GM23248 (cell line): ENCODE data around the gene RAD52. TPM values are rescaled to one million over a fixed set of nuclear protein-coding genes. Genes with fewer than 3 reads are reported as not detected.

Source experiments
- DNase-seq: peaks from one replicate; pipeline ENCODE4 v3.0.0-alpha.2; 2015
- H2AFZ ChIP-seq: fragments of 200-600 bp; sonication (generic); 2 replicates; pipeline ENCODE4 v1.6.1; 2016; ENCODE audit warnings: antibody characterized with exemption
- H3F3A ChIP-seq: fragments of 200-600 bp; sonication (generic); 2 replicates; pipeline ENCODE4 v1.6.1; 2016; ENCODE audit warnings: mild to moderate bottlenecking, antibody characterized with exemption, mixed run types; ENCODE audit not compliant: insufficient read depth
- H3K27ac ChIP-seq: fragments of 200-600 bp; sonication (generic); 2 replicates; pipeline ENCODE4 v1.5.1; 2016; ENCODE audit warnings: mild to moderate bottlenecking
- H3K27me3 ChIP-seq: fragments of 200-600 bp; sonication (generic); replicated peaks from 2 replicates; pipeline ENCODE4 v1.6.1; 2016; ENCODE audit warnings: mild to moderate bottlenecking; ENCODE audit not compliant: insufficient read depth
- H3K36me3 ChIP-seq: fragments of 200-600 bp; sonication (generic); 2 replicates; pipeline ENCODE4 v1.6.1; 2016; ENCODE audit warnings: low read depth, mild to moderate bottlenecking
- H3K4me1 ChIP-seq: fragments of 200-600 bp; sonication (generic); 2 replicates; pipeline ENCODE4 v1.6.1; 2016; ENCODE audit warnings: mild to moderate bottlenecking; ENCODE audit not compliant: insufficient read depth
- H3K4me2 ChIP-seq: fragments of 200-600 bp; sonication (generic); one replicate; pipeline ENCODE4 v1.6.1; 2016; ENCODE audit warnings: mild to moderate bottlenecking; ENCODE audit not compliant: unreplicated experiment
- H3K4me3 ChIP-seq: fragments of 200-600 bp; sonication (generic); 2 replicates; pipeline ENCODE4 v1.5.1; 2016; ENCODE audit warnings: mild to moderate bottlenecking
- H3K79me2 ChIP-seq: fragments of 200-600 bp; sonication (generic); 2 replicates; pipeline ENCODE4 v1.6.1; 2016; ENCODE audit warnings: mild to moderate bottlenecking; ENCODE audit not compliant: insufficient read depth
- H3K9ac ChIP-seq: fragments of 200-600 bp; sonication (generic); 2 replicates; pipeline ENCODE4 v1.6.1; 2016; ENCODE audit warnings: mild to moderate bottlenecking
- H3K9me2 ChIP-seq: fragments of 200-600 bp; sonication (generic); 2 replicates; pipeline ENCODE4 v1.6.1; 2016; ENCODE audit warnings: mixed run types, mild to moderate bottlenecking, moderate library complexity; ENCODE audit not compliant: insufficient read depth
- H3K9me3 ChIP-seq: fragments of 200-600 bp; sonication (generic); one replicate; pipeline ENCODE4 v1.6.1; 2017; ENCODE audit warnings: low read depth
- H4K20me1 ChIP-seq: fragments of 200-600 bp; sonication (generic); 2 replicates; pipeline ENCODE4 v1.6.0; 2016; ENCODE audit not compliant: insufficient read depth
- EZH2 ChIP-seq: fragments of 200-600 bp; sonication (generic); IDR thresholded peaks from 2 replicates; pipeline ENCODE4 v1.6.1; 2018; ENCODE audit warnings: antibody characterized with exemption, mild to moderate bottlenecking; ENCODE audit not compliant: insufficient read depth, poor library complexity, severe bottlenecking
- EZH2phosphoT487 ChIP-seq: fragments of 200-600 bp; sonication (generic); IDR thresholded peaks from 2 replicates; pipeline ENCODE4 v1.6.1; 2018; ENCODE audit warnings: antibody characterized with exemption, moderate library complexity, mild to moderate bottlenecking, low read depth; ENCODE audit not compliant: insufficient read depth
- WGBS, 2 experiments: methylation state at CpG; one replicate each; pipeline ENCODE4 v1.1.6; 2015 to 2017; ENCODE audit warnings: low lambda C conversion rate in 2 of 2, low coverage in 1 of 2; ENCODE audit errors: missing lambda C conversion rate in 2 of 2; 5-methylcytosine and 5-hydroxymethylcytosine counted together
- in situ Hi-C: fragments of 300-500 bp; cut with MboI; formaldehyde crosslinking; loops from 2 replicates; pipeline ENCODE4 v1.15.0; 2020
- polyA plus RNA-seq: library from polyadenylated mRNA; unstranded; fragments of >200 nt; fragmentation: Nextera tagmentation; extraction: Ambion mirVana; gene quantifications from 2 replicates; pipeline ENCODE4 v1.2.1, GENCODE V29; 2016
- total RNA-seq: library from RNA; depleted of rRNA; stranded (reverse); fragments of >200 nt; shearing (Covaris generic); gene quantifications from 2 replicates; pipeline ENCODE4 v1.2.3, GENCODE V29; 2014

The RAD52 gene
- total and polyA plus RNA-seq, 2 experiments from 2014 or later, result 7.4 to 20.0 TPM

GRCh38 chr12:916712-917445 is 32.6 kb downstream of the RAD52 start:
- Histone ChIP-seq H3K79me2 (peaks cover 30% of the 10 kb centered on the region), H3K9me3 (no peaks in the 10 kb centered on the region), H2AFZ (no peak overlapping the region), H3F3A (peaks cover 30% of the 10 kb centered on the region), H3K4me3 (no peak overlapping the region), H3K9ac (no peak overlapping the region), H4K20me1 (no peaks in the 10 kb centered on the region), H3K4me1 (peaks cover 14% of the 10 kb centered on the region), H3K9me2 (no peaks in the 10 kb centered on the region), H3K36me3 (peaks cover 57% of the 10 kb centered on the region), H3K27ac (no peak overlapping the region), H3K4me2 (no peak overlapping the region), H3K27me3 (no peaks in the 10 kb centered on the region)
- in situ Hi-C loops, result no loop called here
- no peak for TF ChIP-seq EZH2
- no peak for TF ChIP-seq EZH2phosphoT487
- DNase-seq, result no peak
- 93 to 94% methylated on average over 23 of the region's 23 CpGs for WGBS, 2 experiments

- H3K9ac ChIP-seq, result no peak overlapping the region
- H3F3A ChIP-seq, result peaks cover 33% of the 10 kb centered on the region
- H3K79me2 ChIP-seq, result peaks cover 36% of the 10 kb centered on the region
- H3K27me3 ChIP-seq, result no peaks in the 10 kb centered on the region
- H3K27ac ChIP-seq, result no peak overlapping the region
- H4K20me1 ChIP-seq, result no peaks in the 10 kb centered on the region
- H3K4me2 ChIP-seq, result no peak overlapping the region
- H3K36me3 ChIP-seq, result peaks cover 62% of the 10 kb centered on the region
- H2AFZ ChIP-seq, result no peak overlapping the region
- H3K9me2 ChIP-seq, result no peaks in the 10 kb centered on the region
- WGBS, 2 experiments, result 96 to 97% methylated on average over 25 to 27 of the region's 27 CpGs
- no peaks in the 10 kb centered on the region for H3K9me3 ChIP-seq
- H3K4me1 ChIP-seq, result peaks cover 14% of the 10 kb centered on the region
- no peak for DNase-seq
- TF ChIP-seq EZH2phosphoT487 (no peak), EZH2 (no peak)
- in situ Hi-C loops, result no loop called here
- H3K4me3 ChIP-seq, result no peak overlapping the region
Measured at GRCh38 chr12:916240-916639, 33.3 kb downstream of the RAD52 start.

- in situ Hi-C loops, result no loop called here
- H3K9ac ChIP-seq, result no peak overlapping the region
- H3K9me3 ChIP-seq, result no peaks in the 10 kb centered on the region
- no peaks in the 10 kb centered on the region for H4K20me1 ChIP-seq
- no peak for TF ChIP-seq EZH2phosphoT487
- no peak for TF ChIP-seq EZH2
- H3K27ac ChIP-seq, result peak overlapping the region; percentile 79
- peaks cover 68% of the 10 kb centered on the region for H3K36me3 ChIP-seq
- peaks cover 38% of the 10 kb centered on the region for H3F3A ChIP-seq
- no peak overlapping the region for H2AFZ ChIP-seq
- H3K4me3 ChIP-seq, result no peak overlapping the region
- H3K79me2 ChIP-seq, result peaks cover 41% of the 10 kb centered on the region
- no peaks in the 10 kb centered on the region for H3K27me3 ChIP-seq
- 90 to 98% methylated on average over 5 of the region's 5 CpGs for WGBS, 2 experiments
- no peak overlapping the region for H3K4me2 ChIP-seq
- peaks cover 14% of the 10 kb centered on the region for H3K4me1 ChIP-seq
- H3K9me2 ChIP-seq, result no peaks in the 10 kb centered on the region
- no peak for DNase-seq
Measured at GRCh38 chr12:915090-915489, 34.4 kb downstream of the RAD52 start.

- H3K4me3 ChIP-seq, result no peak overlapping the region; the same call in 1 of the 2 replicates
- H3K9me2 ChIP-seq, result no peaks in the 10 kb centered on the region
- in situ Hi-C loops, result no loop called here
- peaks cover 44% of the 10 kb centered on the region for H3K79me2 ChIP-seq
- H3K9me3 ChIP-seq, result no peaks in the 10 kb centered on the region
- peaks cover 77% of the 10 kb centered on the region for H3K36me3 ChIP-seq
- peak; percentile 91 for DNase-seq
- peak overlapping the region; percentile 9 for H3K4me2 ChIP-seq
- peaks cover 14% of the 10 kb centered on the region for H3K4me1 ChIP-seq
- H3K27ac ChIP-seq, result peak overlapping the region; percentile 79
- no peaks in the 10 kb centered on the region for H3K27me3 ChIP-seq
- no peak overlapping the region for H2AFZ ChIP-seq
- 43 to 48% methylated on average over 15 of the region's 15 CpGs for WGBS, 2 experiments
- H3F3A ChIP-seq, result peaks cover 44% of the 10 kb centered on the region
- no peaks in the 10 kb centered on the region for H4K20me1 ChIP-seq
- H3K9ac ChIP-seq, result peak overlapping the region; percentile 57
- no peak for TF ChIP-seq EZH2phosphoT487
- no peak for TF ChIP-seq EZH2
Measured at GRCh38 chr12:913919-914698, 35.4 kb downstream of the RAD52 start.
